A673 (cell line): ENCODE results near the gene UCKL1. TPM values are rescaled to one million over a fixed set of nuclear protein-coding genes. Genes with fewer than 3 reads are reported as not detected.
A peak's percentile ranks its signal among the peaks of the same experiment; 100 is the strongest.

ENCODE experiments used
- BruUV-seq: library from RNA; stranded (reverse); fragments of 400-500 nt; replicated peaks from 2 replicates; lab custom pipeline; 2021; lab: Mats Ljungman, UMichigan
- CTCF ChIA-PET: fragments of 300-600 bp; sonication (Branson Sonifier 250); formaldehyde crosslinking; loops from one replicate; lab custom pipeline; 2022; ENCODE audit warnings: antibody characterized with exemption; lab: Charles Lee
- POLR2A ChIA-PET: fragments of 300-600 bp; sonication (Branson Sonifier 250); formaldehyde crosslinking; loops from one replicate; lab custom pipeline; 2022; ENCODE audit warnings: antibody characterized with exemption; ENCODE audit not compliant: low non-redundant PET; lab: Charles Lee
- DNase-seq: peaks from one replicate; pipeline ENCODE4 v3.0.0-alpha.2; 2015; ENCODE audit warnings: low spot score
- H3K27ac ChIP-seq: fragments of 200-600 bp; sonication (generic); 2 replicates; pipeline ENCODE4 v1.5.1; 2016; ENCODE audit warnings: mixed run types, low read depth, mild to moderate bottlenecking, mixed read lengths, antibody characterized with exemption, low read length; ENCODE audit not compliant: poor library complexity, severe bottlenecking
- H3K27me3 ChIP-seq: fragments of 200-600 bp; sonication (generic); replicated peaks from 2 replicates; pipeline ENCODE4 v1.6.1; 2017; ENCODE audit warnings: mixed run types, low read depth, mild to moderate bottlenecking, mixed read lengths, antibody characterized with exemption, low read length; ENCODE audit not compliant: insufficient read depth, poor library complexity
- H3K36me3 ChIP-seq: fragments of 200-600 bp; sonication (generic); 2 replicates; pipeline ENCODE4 v1.6.1; 2016; ENCODE audit warnings: mixed run types, mild to moderate bottlenecking, mixed read lengths, antibody characterized with exemption, low read length; ENCODE audit not compliant: insufficient read depth, poor library complexity, severe bottlenecking
- H3K4me1 ChIP-seq: fragments of 200-600 bp; sonication (generic); 2 replicates; pipeline ENCODE4 v1.6.1; 2017; ENCODE audit warnings: mixed run types, mild to moderate bottlenecking, mixed read lengths, antibody characterized with exemption, low read length; ENCODE audit not compliant: insufficient read depth, poor library complexity, severe bottlenecking
- H3K4me3 ChIP-seq: fragments of 200-600 bp; sonication (generic); 2 replicates; pipeline ENCODE4 v1.5.1; 2016; ENCODE audit warnings: low read depth, mixed run types, mild to moderate bottlenecking, mixed read lengths, low read length; ENCODE audit not compliant: poor library complexity, severe bottlenecking
- H3K9me3 ChIP-seq: fragments of 200-600 bp; sonication (generic); 2 replicates; pipeline ENCODE4 v1.6.1; 2016; ENCODE audit warnings: mixed run types, low read depth, mild to moderate bottlenecking, mixed read lengths, antibody characterized with exemption, low read length; ENCODE audit not compliant: poor library complexity, severe bottlenecking
- CTCF ChIP-seq: fragments of 300-800, 200-600 bp; sonication (generic); conservative IDR thresholded peaks from 2 replicates; pipeline ENCODE4 v1.5.1; 2017; ENCODE audit warnings: low read depth, mild to moderate bottlenecking, antibody characterized with exemption, low read length, moderate library complexity, mixed read lengths
- EZH2 ChIP-seq: fragments of 200-600 bp; sonication (generic); IDR thresholded peaks from 2 replicates; pipeline ENCODE4 v1.6.1; 2017; ENCODE audit warnings: borderline replicate concordance, low read depth, mild to moderate bottlenecking, mixed read lengths, antibody characterized with exemption, low read length; ENCODE audit not compliant: poor library complexity, severe bottlenecking
- intact Hi-C: fragments of 100-400 bp; cut with micrococcal nuclease; formaldehyde crosslinking; loops from one replicate; pipeline ENCODE4 v1.10.0; 2022; ENCODE audit not compliant: unreplicated experiment
- total RNA-seq: library from RNA; stranded (reverse); gene quantifications from 2 replicates; pipeline ENCODE4 v1.2.3, GENCODE V29; 2021

The UCKL1 gene
- total RNA-seq, 1 experiment from 2014 or later: 53.3 TPM

- POLR2A ChIA-PET: interaction anchor here (0.6 kb wide), 2 partner anchors 11 to 16 kb away, joined by 4 to 7 read pairs; no protein-coding TSS in a partner anchor
- H3K9me3 ChIP-seq: no peaks in the 10 kb centered on the region
- TF ChIP-seq CTCF: peak; percentile 95
- no peak for TF ChIP-seq EZH2
- no TSS peak for BruUV-seq
- H3K27me3 ChIP-seq: no peaks in the 10 kb centered on the region
- peaks cover 23% of the 10 kb centered on the region for H3K4me1 ChIP-seq
- peak within 1 kb of the TSS; percentile 100 for H3K4me3 ChIP-seq
- CTCF ChIA-PET: interaction anchor here (0.5 to 1.0 kb wide), 8 partner anchors 10 to 1354 kb away, joined by 3 to 9 read pairs (median 3); no protein-coding TSS in a partner anchor
- peak within 1 kb of the TSS; percentile 94 for H3K27ac ChIP-seq
- peak; percentile 99 for DNase-seq
- H3K36me3 ChIP-seq: peaks cover 24% of the 10 kb centered on the region
- intact Hi-C loops: no loop called here
These were observed 24.9 kb upstream of the UCKL1 start, which contains the start of gene PRPF6 for GRCh38 chr20:63980806-63981728. PRPF6 (plus strand) TSS chr20:63981132; CDS start chr20:63981246, 114 bp downstream.

DNA sequence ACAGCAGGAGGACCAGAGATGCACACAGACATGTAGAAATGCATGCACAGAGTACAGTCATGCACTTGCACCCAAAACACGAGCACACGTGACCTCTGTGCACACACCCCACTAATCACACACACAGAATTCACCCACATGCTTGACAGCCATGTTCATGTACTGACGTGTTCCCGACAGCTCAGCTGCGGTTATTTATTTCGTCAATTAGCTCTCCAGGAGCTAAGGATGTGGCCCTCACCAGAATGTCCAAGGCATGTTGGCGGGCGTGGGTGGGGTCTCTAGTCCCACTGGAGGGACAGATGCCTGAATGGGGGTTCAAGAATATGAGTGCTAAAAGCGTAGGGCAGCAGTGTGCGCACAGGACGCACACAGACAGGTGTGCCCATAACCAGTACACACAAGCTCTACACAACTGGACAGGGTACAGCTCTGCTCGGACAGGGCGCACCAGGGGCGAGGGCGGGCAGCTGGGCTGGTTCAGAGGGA, 24.1 kb upstream of the UCKL1 start:
- H3K4me3 ChIP-seq: peak overlapping the region; percentile 100
- no TSS peak for BruUV-seq
- intact Hi-C loops: no loop called here
- peak overlapping the region; percentile 94 for H3K27ac ChIP-seq
- ChIA-PET CTCF (interaction anchor here (0.5 to 1.0 kb wide), 8 partner anchors 10 to 1354 kb away, joined by 3 to 9 read pairs (median 3); no protein-coding TSS in a partner anchor), POLR2A (interaction anchor here (0.6 kb wide), 1 partner anchor 16 kb away, joined by 4 read pairs; no protein-coding TSS in a partner anchor)
- no peaks in the 10 kb centered on the region for H3K9me3 ChIP-seq
- peaks cover 23% of the 10 kb centered on the region for H3K4me1 ChIP-seq
- no peak for DNase-seq
- peaks cover 17% of the 10 kb centered on the region for H3K36me3 ChIP-seq
- TF ChIP-seq EZH2 (no peak), CTCF (no peak)
- no peaks in the 10 kb centered on the region for H3K27me3 ChIP-seq

- DNase-seq: peak; percentile 87
- Histone ChIP-seq H3K4me3 (peak within 1 kb of the TSS; percentile 100), H3K36me3 (peaks cover 12% of the 10 kb centered on the region), H3K27ac (peak within 1 kb of the TSS; percentile 94), H3K9me3 (no peaks in the 10 kb centered on the region), H3K4me1 (peaks cover 23% of the 10 kb centered on the region), H3K27me3 (no peaks in the 10 kb centered on the region)
- CTCF ChIA-PET: interaction anchor here (0.5 to 1.0 kb wide), 5 partner anchors 78 to 352 kb away, joined by 3 to 9 read pairs (median 3); no protein-coding TSS in a partner anchor
- intact Hi-C loops: loop anchor here (5.0 to 10.0 kb wide), 2 partner anchors 205 to 442 kb away; partner anchors contain the start of gene PTK6
- no TSS peak for BruUV-seq
- POLR2A ChIA-PET: no interaction called here
- TF ChIP-seq EZH2 (no peak), CTCF (no peak)
These were observed 23.5 kb upstream of the UCKL1 start, which contains the start of gene SAMD10 for GRCh38 chr20:63979557-63980316. SAMD10 (minus strand) TSS chr20:63979642; CDS start chr20:63979467, 175 bp downstream.
